Smooth muscle cell of the coronary artery (primary cell): Measurements from ENCODE around the gene PDS5B. TPM values are rescaled to one million over a fixed set of nuclear protein-coding genes. Genes with fewer than 3 reads are reported as not detected.

ENCODE experiments used
- total RNA-seq: library from RNA; depleted of rRNA; stranded (reverse); fragments of >200 nt; gene quantifications from 2 replicates; pipeline ENCODE4 v1.2.3, GENCODE V29; 2014; ENCODE audit warnings: low replicate concordance

PDS5B gene, protein sequence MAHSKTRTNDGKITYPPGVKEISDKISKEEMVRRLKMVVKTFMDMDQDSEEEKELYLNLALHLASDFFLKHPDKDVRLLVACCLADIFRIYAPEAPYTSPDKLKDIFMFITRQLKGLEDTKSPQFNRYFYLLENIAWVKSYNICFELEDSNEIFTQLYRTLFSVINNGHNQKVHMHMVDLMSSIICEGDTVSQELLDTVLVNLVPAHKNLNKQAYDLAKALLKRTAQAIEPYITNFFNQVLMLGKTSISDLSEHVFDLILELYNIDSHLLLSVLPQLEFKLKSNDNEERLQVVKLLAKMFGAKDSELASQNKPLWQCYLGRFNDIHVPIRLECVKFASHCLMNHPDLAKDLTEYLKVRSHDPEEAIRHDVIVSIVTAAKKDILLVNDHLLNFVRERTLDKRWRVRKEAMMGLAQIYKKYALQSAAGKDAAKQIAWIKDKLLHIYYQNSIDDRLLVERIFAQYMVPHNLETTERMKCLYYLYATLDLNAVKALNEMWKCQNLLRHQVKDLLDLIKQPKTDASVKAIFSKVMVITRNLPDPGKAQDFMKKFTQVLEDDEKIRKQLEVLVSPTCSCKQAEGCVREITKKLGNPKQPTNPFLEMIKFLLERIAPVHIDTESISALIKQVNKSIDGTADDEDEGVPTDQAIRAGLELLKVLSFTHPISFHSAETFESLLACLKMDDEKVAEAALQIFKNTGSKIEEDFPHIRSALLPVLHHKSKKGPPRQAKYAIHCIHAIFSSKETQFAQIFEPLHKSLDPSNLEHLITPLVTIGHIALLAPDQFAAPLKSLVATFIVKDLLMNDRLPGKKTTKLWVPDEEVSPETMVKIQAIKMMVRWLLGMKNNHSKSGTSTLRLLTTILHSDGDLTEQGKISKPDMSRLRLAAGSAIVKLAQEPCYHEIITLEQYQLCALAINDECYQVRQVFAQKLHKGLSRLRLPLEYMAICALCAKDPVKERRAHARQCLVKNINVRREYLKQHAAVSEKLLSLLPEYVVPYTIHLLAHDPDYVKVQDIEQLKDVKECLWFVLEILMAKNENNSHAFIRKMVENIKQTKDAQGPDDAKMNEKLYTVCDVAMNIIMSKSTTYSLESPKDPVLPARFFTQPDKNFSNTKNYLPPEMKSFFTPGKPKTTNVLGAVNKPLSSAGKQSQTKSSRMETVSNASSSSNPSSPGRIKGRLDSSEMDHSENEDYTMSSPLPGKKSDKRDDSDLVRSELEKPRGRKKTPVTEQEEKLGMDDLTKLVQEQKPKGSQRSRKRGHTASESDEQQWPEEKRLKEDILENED (N-terminal part only)
- 9.7 and 20.1 TPM in 2 replicates for total RNA-seq

DNA sequence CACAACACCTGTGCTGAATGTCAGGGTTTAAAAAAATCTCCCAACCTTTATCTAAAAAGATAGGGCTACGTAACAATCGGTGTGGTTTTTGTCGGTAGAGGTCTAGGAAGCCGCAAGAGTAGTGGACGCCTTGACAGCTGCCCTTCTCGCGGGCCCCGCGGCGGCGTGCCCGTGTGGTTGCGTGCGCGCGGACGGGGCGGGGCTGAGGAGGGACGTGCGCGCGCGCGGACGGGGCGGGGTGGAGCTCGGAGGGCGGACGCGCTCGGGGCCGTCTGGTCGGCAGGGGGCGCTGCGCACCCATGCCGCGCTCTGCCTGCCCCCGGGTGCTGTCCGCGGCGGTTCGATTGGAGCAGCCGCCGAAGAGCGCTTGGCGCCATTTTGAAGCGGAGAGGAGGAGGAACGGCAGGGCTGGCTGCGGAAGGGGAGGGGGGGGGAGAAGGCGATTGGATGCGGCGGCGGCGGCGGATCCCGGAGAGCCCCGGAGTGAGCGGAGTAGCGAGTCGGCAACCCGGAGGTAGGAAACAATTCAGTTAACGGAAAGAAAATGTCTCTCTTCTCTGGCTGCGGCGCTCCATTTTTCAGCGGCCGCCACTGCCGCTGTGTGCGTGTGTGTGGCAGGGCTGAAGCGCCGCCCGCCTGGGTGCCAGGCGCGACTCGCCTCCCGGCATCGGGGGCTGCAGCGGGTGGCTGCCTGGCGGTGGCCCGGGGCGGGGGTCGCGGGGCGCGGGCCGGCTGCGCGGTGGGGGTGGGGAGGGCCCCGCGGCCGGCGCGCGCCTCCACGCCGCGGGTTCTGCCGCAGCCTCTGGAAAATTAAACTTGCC lies at the start of gene PDS5B:
PDS5B (plus strand) TSS at position 373 of the 821 bp plus-strand sequence. CDS start 62,321 bp downstream, outside the sequence.

DNA sequence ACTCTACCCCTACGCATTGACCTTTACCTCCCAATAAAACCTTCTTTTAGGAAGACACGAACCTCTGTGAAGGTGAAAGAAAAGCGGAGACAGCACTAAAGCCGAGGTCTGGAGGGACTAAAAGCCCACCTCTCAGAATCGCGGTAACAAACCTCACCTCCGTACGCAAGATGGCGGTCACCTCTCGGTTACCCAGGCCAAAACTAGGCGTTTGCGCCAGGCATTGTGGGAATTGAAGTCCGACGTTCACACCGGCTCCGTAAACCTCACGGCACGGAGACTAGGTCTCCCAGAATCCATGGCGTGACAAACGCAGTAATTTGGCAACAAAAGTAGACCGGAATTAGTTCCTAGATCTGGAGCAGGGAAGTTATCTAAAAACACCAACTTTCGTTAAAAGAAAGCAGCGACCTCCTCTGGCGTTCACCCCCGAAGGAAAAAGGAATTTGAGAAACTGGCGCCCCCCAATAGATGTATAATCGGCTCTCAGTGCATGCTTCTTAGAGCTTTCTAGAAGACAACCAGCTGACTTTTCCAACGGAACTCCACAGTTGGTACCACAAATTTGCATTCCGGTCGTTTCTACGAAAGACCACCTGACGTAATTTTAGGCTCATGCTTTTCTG lies 47.5 kb upstream of the PDS5B start, which contains the start of gene N4BP2L2:
N4BP2L2 (minus strand) TSS at position 175 of the 626 bp plus-strand sequence. CDS start 1,768 bp downstream, outside the sequence.

Other genes starting within 250 kb of the PDS5B start
- 0.83 and 3.3 TPM in 2 replicates for gene N4BP2L1, start 158.3 kb upstream of the PDS5B start, total RNA-seq
- gene N4BP2L2, start 47.7 kb upstream of the PDS5B start, total RNA-seq: 60.3 and 85.3 TPM in 2 replicates